Transverse colon (tissue), 4 donors: Measurements from ENCODE around the gene LOX. TPM values are rescaled to one million over a fixed set of nuclear protein-coding genes. Genes with fewer than 3 reads are reported as not detected.

Source experiments
- DNase-seq: peaks from one replicate; pipeline ENCODE4 v3.0.0-alpha.2; 2019
- H3K27ac ChIP-seq, 4 donors: fragments of 200-600 bp; sonication (generic); 2 replicates each; pipeline ENCODE4 v1.5.1; 2016 to 2018; ENCODE audit warnings: inconsistent platforms in 4 of 4
- H3K27me3 ChIP-seq: fragments of 200-600 bp; sonication (generic); 2 replicates; pipeline ENCODE4 v1.5.1; 2017; ENCODE audit warnings: inconsistent platforms
- H3K36me3 ChIP-seq, 4 donors: fragments of 200-600 bp; sonication (generic); 2 replicates each; pipeline ENCODE4 v1.5.1; 2017 to 2019; ENCODE audit warnings: inconsistent platforms in 4 of 4
- H3K4me1 ChIP-seq, 4 donors: fragments of 200-600 bp; sonication (generic); 2 replicates each; pipeline ENCODE4 v1.5.1; 2017 to 2020; ENCODE audit warnings: inconsistent platforms in 4 of 4
- H3K4me3 ChIP-seq, 4 donors: fragments of 200-600 bp; sonication (generic); 1 replicate in 1 of 4; 2 replicates in 3 of 4; pipeline versions ENCODE4 v1.5.1 to v1.6.1; 2017 to 2019; ENCODE audit warnings: inconsistent platforms in 4 of 4
- H3K9me3 ChIP-seq, 2 donors: fragments of 200-600 bp; sonication (generic); 2 replicates each; pipeline ENCODE4 v1.5.1; 2017 to 2019; ENCODE audit warnings: inconsistent platforms in 2 of 2
- EP300 ChIP-seq: sonication (generic); formaldehyde crosslinking; IDR thresholded peaks from one replicate; pipeline ENCODE4 v1.6.1; 2017; ENCODE audit warnings: antibody characterized with exemption, low read depth
- POLR2A ChIP-seq: fragments of 450-650 bp; IDR thresholded peaks from one replicate; pipeline ENCODE4 v1.6.1; 2016; ENCODE audit warnings: antibody characterized with exemption, mild to moderate bottlenecking, moderate library complexity
- POLR2AphosphoS5 ChIP-seq, 3 donors: sonication (generic); formaldehyde crosslinking; IDR thresholded peaks; one replicate each; pipeline ENCODE4 v1.6.1; 2016; ENCODE audit warnings: antibody characterized with exemption in 3 of 3
- WGBS, 2 donors: methylation state at CpG; one replicate each; pipeline ENCODE4 v1.1.5; 2018; ENCODE audit warnings: low coverage in 1 of 2; 5-methylcytosine and 5-hydroxymethylcytosine counted together
- in situ Hi-C, 4 donors: fragments of 200-750 bp; cut with MboI; loops; one replicate each; pipeline versions ENCODE4 v1.15.0 to v1.15.1; 2017; ENCODE audit warnings: low sequenced_read_pairs in 3 of 4, low pct_ligation_motif_present in 1 of 4, low pct_unique_long_range_greater_than_20kb in 1 of 4
- intact Hi-C: fragments of 100-400 bp; cut with DNase I; formaldehyde crosslinking; loops from one replicate; pipeline ENCODE4 v1.15.1; 2023; ENCODE audit warnings: low total_unique reads
- total RNA-seq, 4 donors: library from RNA; depleted of rRNA; stranded (reverse); fragments of >200 nt; gene quantifications; one replicate each; pipeline ENCODE4 v1.1.0, GENCODE V29; 2016
- TF ChIP-seq, protein P1 (sequence below), 5 experiments: fragments of 200-600 bp in 3 of 5; fragments of 450-650 bp in 2 of 5; sonication (generic) in 3 of 5; IDR thresholded peaks; 1 replicate in 2 of 5; 2 replicates in 3 of 5; pipeline ENCODE4 v1.5.1; 2016 to 2017; ENCODE audit warnings: antibody characterized with exemption in 5 of 5, inconsistent platforms in 3 of 5, mild to moderate bottlenecking in 2 of 5, moderate library complexity in 1 of 5

Gene LOX
- total RNA-seq, 4 donors from 2014 or later, result 1.2 to 24.3 (median 6.3) TPM

DNA sequence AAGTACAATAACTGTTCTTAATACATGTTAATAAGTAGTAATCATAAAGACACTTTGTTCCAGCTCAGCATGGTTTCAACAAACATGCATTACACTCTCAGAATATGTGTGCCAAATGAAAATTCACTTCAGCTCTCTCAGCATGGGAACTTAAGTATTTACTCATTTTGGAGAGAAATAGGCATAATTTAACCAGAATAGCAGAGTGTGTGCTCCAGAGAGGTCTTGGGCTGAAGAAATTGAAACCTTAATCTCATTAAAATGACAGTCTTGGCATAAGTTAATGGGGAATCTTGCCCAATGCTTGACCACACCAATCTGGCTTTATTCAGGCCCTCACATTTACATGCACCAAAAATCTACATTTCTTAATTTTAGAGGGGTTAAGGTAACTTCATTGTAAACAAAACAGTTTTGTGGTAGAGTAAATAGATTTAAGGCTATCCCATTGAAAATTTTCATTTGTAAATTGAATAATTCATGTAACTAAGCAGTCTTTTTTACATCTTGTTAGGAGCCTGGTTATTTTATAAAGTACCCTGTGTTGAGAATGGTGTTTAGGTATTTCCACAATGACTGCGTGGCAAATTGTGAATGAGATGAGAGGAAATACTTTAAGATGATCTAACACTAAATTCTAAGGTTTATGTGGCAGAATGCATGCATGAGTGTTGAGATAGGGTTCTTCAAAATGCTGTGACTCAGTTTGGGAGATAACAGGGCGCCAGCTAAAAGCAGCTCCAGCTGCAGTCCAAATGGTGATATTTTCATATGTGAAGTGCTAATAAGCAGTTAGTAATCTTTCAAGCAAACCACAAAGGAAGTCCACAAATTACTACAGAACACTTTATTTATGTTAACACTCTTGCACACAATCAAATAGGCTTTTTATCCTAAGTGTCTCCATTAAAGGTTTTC lies 11.3 kb upstream of the LOX start:
- H3K9me3 ChIP-seq, result no peaks in the 10 kb centered on the region
- H3K4me1 ChIP-seq, result no peaks in the 10 kb centered on the region
- H3K4me3 ChIP-seq, result no peak overlapping the region
- H3K27me3 ChIP-seq, result no peaks in the 10 kb centered on the region
- WGBS, 2 donors, result 45 to 55% methylated on average over 2 of the region's 2 CpGs
- intact Hi-C loops, result no loop called here
- H3K36me3 ChIP-seq, result no peaks in the 10 kb centered on the region
- DNase-seq, result no peak
- no peak for TF ChIP-seq POLR2A
- TF ChIP-seq POLR2AphosphoS5 (IDR thresholded peaks at IDR 0.05), result no peak
- TF ChIP-seq, protein P1, sequence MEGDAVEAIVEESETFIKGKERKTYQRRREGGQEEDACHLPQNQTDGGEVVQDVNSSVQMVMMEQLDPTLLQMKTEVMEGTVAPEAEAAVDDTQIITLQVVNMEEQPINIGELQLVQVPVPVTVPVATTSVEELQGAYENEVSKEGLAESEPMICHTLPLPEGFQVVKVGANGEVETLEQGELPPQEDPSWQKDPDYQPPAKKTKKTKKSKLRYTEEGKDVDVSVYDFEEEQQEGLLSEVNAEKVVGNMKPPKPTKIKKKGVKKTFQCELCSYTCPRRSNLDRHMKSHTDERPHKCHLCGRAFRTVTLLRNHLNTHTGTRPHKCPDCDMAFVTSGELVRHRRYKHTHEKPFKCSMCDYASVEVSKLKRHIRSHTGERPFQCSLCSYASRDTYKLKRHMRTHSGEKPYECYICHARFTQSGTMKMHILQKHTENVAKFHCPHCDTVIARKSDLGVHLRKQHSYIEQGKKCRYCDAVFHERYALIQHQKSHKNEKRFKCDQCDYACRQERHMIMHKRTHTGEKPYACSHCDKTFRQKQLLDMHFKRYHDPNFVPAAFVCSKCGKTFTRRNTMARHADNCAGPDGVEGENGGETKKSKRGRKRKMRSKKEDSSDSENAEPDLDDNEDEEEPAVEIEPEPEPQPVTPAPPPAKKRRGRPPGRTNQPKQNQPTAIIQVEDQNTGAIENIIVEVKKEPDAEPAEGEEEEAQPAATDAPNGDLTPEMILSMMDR (IDR thresholded peaks at IDR 0.05), result no peak
- TF ChIP-seq EP300, result no peak
- in situ Hi-C loops, result loop anchor here in 1 of 4 donors (10.0 kb wide), 1 partner anchor 325 kb away; no protein-coding TSS in a partner anchor
- H3K27ac ChIP-seq, result no peak overlapping the region

DNA sequence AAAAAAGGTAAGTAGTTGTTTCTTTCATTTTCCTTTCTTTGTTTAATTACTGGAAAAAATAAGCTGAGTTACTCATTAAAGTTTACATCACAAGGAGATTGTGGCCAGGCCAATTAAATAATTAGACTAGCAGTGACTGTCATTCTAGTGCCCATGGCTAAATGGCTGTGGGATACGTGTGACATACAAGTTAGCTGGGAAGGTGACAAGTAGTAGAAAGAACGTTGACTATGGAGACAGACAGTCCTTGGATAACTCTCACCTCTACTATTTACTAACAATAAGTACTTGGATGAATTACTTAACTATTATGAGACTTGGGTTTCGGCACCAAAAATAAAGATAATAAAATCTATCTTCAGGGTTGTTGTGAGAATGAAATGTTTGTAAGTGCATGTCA lies 7.0 kb upstream of the LOX start:
- Histone ChIP-seq H3K36me3 (no peaks in the 10 kb centered on the region), H3K27ac (no peak overlapping the region), H3K4me1 (no peaks in the 10 kb centered on the region), H3K27me3 (no peaks in the 10 kb centered on the region), H3K4me3 (no peak overlapping the region), H3K9me3 (no peaks in the 10 kb centered on the region)
- TF ChIP-seq EP300 (no peak), POLR2A (no peak), POLR2AphosphoS5 (IDR thresholded peaks at IDR 0.05) (no peak)
- TF ChIP-seq, protein P1 (IDR thresholded peaks at IDR 0.05), result no peak
- no peak for DNase-seq
- in situ Hi-C loops (no loop called here), intact Hi-C loops (no loop called here)
- 63 to 68% methylated on average over 3 of the region's 3 CpGs for WGBS, 2 donors

DNA sequence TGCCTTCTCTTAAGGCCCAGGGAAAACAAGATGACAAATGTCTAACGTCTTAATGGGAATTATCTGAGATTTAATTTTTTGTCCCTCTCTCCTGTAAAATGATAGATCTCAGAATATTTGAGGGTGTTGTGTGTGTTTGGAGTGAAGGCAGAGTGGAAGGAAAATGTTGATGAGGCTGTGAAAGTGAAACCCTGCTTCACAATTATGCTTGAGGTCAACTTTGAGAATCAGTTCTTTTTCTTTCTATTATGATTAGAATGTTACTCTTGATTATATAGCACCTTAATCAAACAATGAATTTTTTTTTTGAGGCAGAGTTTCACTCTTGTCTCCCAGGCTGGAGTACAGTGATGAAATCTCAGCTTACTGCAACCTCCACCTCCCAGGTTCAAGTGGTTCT lies 5.5 kb upstream of the LOX start:
- 38 to 71% methylated on average over 1 of the region's 1 CpG for WGBS, 2 donors
- Histone ChIP-seq H3K4me1 (peaks cover 0 to 4% (median 1%) of the 10 kb centered on the region in 4 donors), H3K36me3 (no peaks in the 10 kb centered on the region), H3K4me3 (no peak overlapping the region), H3K27me3 (peaks cover 8% of the 10 kb centered on the region), H3K9me3 (no peaks in the 10 kb centered on the region), H3K27ac (no peak overlapping the region)
- in situ Hi-C loops, result no loop called here
- intact Hi-C loops, result loop anchor here (5.0 kb wide), 1 partner anchor 74 kb away; no protein-coding TSS in a partner anchor
- no peak for DNase-seq
- TF ChIP-seq EP300 (no peak), POLR2A (no peak), POLR2AphosphoS5 (IDR thresholded peaks at IDR 0.05) (no peak)
- TF ChIP-seq, protein P1 (IDR thresholded peaks at IDR 0.05), result no peak

DNA sequence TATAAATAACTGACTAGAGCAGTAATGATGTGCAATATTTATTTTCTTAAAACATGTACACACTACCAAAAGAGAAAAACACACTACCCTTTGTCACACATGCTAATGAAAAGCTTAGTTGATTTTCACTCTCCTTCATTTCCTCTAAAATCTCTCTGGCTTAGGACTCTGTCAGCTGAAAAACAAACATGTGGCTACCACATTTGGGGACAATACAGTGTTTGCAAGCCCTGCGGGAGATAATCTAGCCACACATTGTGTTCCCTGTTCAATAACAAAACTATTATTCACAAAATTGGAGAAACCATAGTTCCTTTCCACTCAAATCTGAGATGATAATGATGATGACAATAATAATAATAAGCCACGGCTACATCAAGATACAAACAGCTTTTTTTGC lies 3.5 kb upstream of the LOX start:
- H3K36me3 ChIP-seq, result no peaks in the 10 kb centered on the region
- no peak overlapping the region for H3K27ac ChIP-seq
- H3K9me3 ChIP-seq, result no peaks in the 10 kb centered on the region
- DNase-seq, result no peak
- H3K4me1 ChIP-seq, result peaks cover 0 to 24% (median 20%) of the 10 kb centered on the region in 4 donors
- TF ChIP-seq, protein P1 (IDR thresholded peaks at IDR 0.05), result no peak
- TF ChIP-seq EP300 (no peak), POLR2AphosphoS5 (IDR thresholded peaks at IDR 0.05) (no peak), POLR2A (no peak)
- no peak overlapping the region for H3K4me3 ChIP-seq
- WGBS, 2 donors, result 74 to 91% methylated on average over 1 to 2 of the region's 2 CpGs
- in situ Hi-C loops, result no loop called here
- intact Hi-C loops, result loop anchor here (5.0 kb wide), 1 partner anchor 76 kb away; no protein-coding TSS in a partner anchor
- H3K27me3 ChIP-seq, result peaks cover 26% of the 10 kb centered on the region
